ENCODE data around the gene CYP27A1. TPM values are rescaled to one million over a fixed set of nuclear protein-coding genes. Genes with fewer than 3 reads are reported as not detected.
"Not testable (repeated sequence)": the region's sequence is repeated elsewhere in the genome, so short reads cannot be mapped to it uniquely, and the experiment has no call there.

Gene CYP27A1
- total RNA-seq, 1 donor: 10.8 TPM

GRCh38 chr2:218828477-218828778 lies 46.5 kb downstream of the CYP27A1 start:
- Histone ChIP-seq H3K4me1 (ENCODE audit: insufficient read depth, low read length) (peaks cover 8% of the 10 kb centered on the region), H3K9me3 (ENCODE audit: low read depth, low read length) (no peaks in the 10 kb centered on the region), H3K27me3 (ENCODE audit: insufficient read depth, low read length) (no peaks in the 10 kb centered on the region)

GRCh38 chr2:218829868-218830451 lies 48.0 kb downstream of the CYP27A1 start:
- Histone ChIP-seq H3K27me3 (ENCODE audit: insufficient read depth, low read length) (peaks cover 5% of the 10 kb centered on the region), H3K9me3 (ENCODE audit: low read depth, low read length) (no peaks in the 10 kb centered on the region), H3K4me3 (ENCODE audit: low read length) (no peak overlapping the region), H3K4me1 (ENCODE audit: insufficient read depth, low read length) (peaks cover 8% of the 10 kb centered on the region)

More at GRCh38 chr2:218828477-218828778, 46.5 kb downstream of the CYP27A1 start:
- no peak overlapping the region for H3K4me3 ChIP-seq (ENCODE audit: low read length)

GRCh38 chr2:218830526-218831306 lies 48.8 kb downstream of the CYP27A1 start:
- Histone ChIP-seq H3K9me3 (ENCODE audit: low read depth, low read length) (no peaks in the 10 kb centered on the region), H3K4me1 (ENCODE audit: insufficient read depth, low read length) (peaks cover 8% of the 10 kb centered on the region), H3K27me3 (ENCODE audit: insufficient read depth, low read length) (peaks cover 9% of the 10 kb centered on the region), H3K4me3 (ENCODE audit: low read length) (no peak overlapping the region)

GRCh38 chr2:218831378-218831990 lies 49.5 kb downstream of the CYP27A1 start, which contains the start of gene PRKAG3:
Gene PRKAG3, minus strand, starts transcription at chr2:218831803.
- peaks cover 9% of the 10 kb centered on the region for H3K27me3 ChIP-seq (ENCODE audit: insufficient read depth, low read length)
- no peak within 1 kb of the TSS for H3K4me3 ChIP-seq (ENCODE audit: low read length)
- no peaks in the 10 kb centered on the region for H3K9me3 ChIP-seq (ENCODE audit: low read depth, low read length)
- peaks cover 5% of the 10 kb centered on the region for H3K4me1 ChIP-seq (ENCODE audit: insufficient read depth, low read length)

GRCh38 chr2:218832081-218832480 lies 50.1 kb downstream of the CYP27A1 start:
- no peak overlapping the region for H3K4me3 ChIP-seq (ENCODE audit: low read length)
- H3K9me3 ChIP-seq (ENCODE audit: low read depth, low read length): peaks cover 2% of the 10 kb centered on the region
- peaks cover 14% of the 10 kb centered on the region for H3K27me3 ChIP-seq (ENCODE audit: insufficient read depth, low read length)
- H3K4me1 ChIP-seq (ENCODE audit: insufficient read depth, low read length): peaks cover 3% of the 10 kb centered on the region

- Histone ChIP-seq H3K4me1 (ENCODE audit: insufficient read depth, low read length) (peaks cover 3% of the 10 kb centered on the region), H3K27me3 (ENCODE audit: insufficient read depth, low read length) (peaks cover 14% of the 10 kb centered on the region), H3K9me3 (ENCODE audit: low read depth, low read length) (peaks cover 7% of the 10 kb centered on the region), H3K4me3 (ENCODE audit: low read length) (no peak overlapping the region)
These were observed 50.6 kb downstream of the CYP27A1 start for GRCh38 chr2:218832520-218832919.

- Histone ChIP-seq H3K9me3 (ENCODE audit: low read depth, low read length) (peaks cover 12% of the 10 kb centered on the region), H3K4me1 (ENCODE audit: insufficient read depth, low read length) (peaks cover 5% of the 10 kb centered on the region), H3K27me3 (ENCODE audit: insufficient read depth, low read length) (peaks cover 17% of the 10 kb centered on the region), H3K4me3 (ENCODE audit: low read length) (no peak overlapping the region)
These were observed 51.2 kb downstream of the CYP27A1 start for GRCh38 chr2:218833023-218833609.

GRCh38 chr2:218834685-218835084 lies 52.7 kb downstream of the CYP27A1 start:
- H3K4me1 ChIP-seq (ENCODE audit: insufficient read depth, low read length): peaks cover 18% of the 10 kb centered on the region
- H3K9me3 ChIP-seq (ENCODE audit: low read depth, low read length): peaks cover 12% of the 10 kb centered on the region
- H3K4me3 ChIP-seq (ENCODE audit: low read length): no peak overlapping the region
- H3K27me3 ChIP-seq (ENCODE audit: insufficient read depth, low read length): peaks cover 22% of the 10 kb centered on the region

- peaks cover 12% of the 10 kb centered on the region for H3K9me3 ChIP-seq (ENCODE audit: low read depth, low read length)
- no peak overlapping the region for H3K4me3 ChIP-seq (ENCODE audit: low read length)
- H3K27me3 ChIP-seq (ENCODE audit: insufficient read depth, low read length): peaks cover 23% of the 10 kb centered on the region
- peaks cover 22% of the 10 kb centered on the region for H3K4me1 ChIP-seq (ENCODE audit: insufficient read depth, low read length)
These were observed 55.5 kb downstream of the CYP27A1 start for GRCh38 chr2:218837495-218837894.

GRCh38 chr2:218839430-218839829 lies 57.5 kb downstream of the CYP27A1 start:
- Histone ChIP-seq H3K4me3 (ENCODE audit: low read length) (no peak overlapping the region), H3K27me3 (ENCODE audit: insufficient read depth, low read length) (peaks cover 23% of the 10 kb centered on the region), H3K9me3 (ENCODE audit: low read depth, low read length) (peaks cover 12% of the 10 kb centered on the region), H3K4me1 (ENCODE audit: insufficient read depth, low read length) (peaks cover 22% of the 10 kb centered on the region)

GRCh38 chr2:218839888-218840287 lies 57.9 kb downstream of the CYP27A1 start:
- peaks cover 12% of the 10 kb centered on the region for H3K9me3 ChIP-seq (ENCODE audit: low read depth, low read length)
- H3K4me3 ChIP-seq (ENCODE audit: low read length): no peak overlapping the region
- H3K27me3 ChIP-seq (ENCODE audit: insufficient read depth, low read length): peaks cover 19% of the 10 kb centered on the region
- peaks cover 22% of the 10 kb centered on the region for H3K4me1 ChIP-seq (ENCODE audit: insufficient read depth, low read length)

GRCh38 chr2:218844334-218844733 lies 62.4 kb downstream of the CYP27A1 start:
- H3K4me1 ChIP-seq (ENCODE audit: insufficient read depth, low read length): peaks cover 11% of the 10 kb centered on the region
- H3K4me3 ChIP-seq (ENCODE audit: low read length); H3K9me3 ChIP-seq (ENCODE audit: low read depth, low read length): not testable (repeated sequence)
- H3K27me3 ChIP-seq (ENCODE audit: insufficient read depth, low read length): peaks cover 12% of the 10 kb centered on the region

- not testable (repeated sequence) for H3K4me1 ChIP-seq (ENCODE audit: insufficient read depth, low read length); H3K9me3 ChIP-seq (ENCODE audit: low read depth, low read length); H3K4me3 ChIP-seq (ENCODE audit: low read length)
- H3K27me3 ChIP-seq (ENCODE audit: insufficient read depth, low read length): peaks cover 10% of the 10 kb centered on the region
These were observed 65.0 kb downstream of the CYP27A1 start for GRCh38 chr2:218846963-218847362.

- Histone ChIP-seq H3K27me3 (ENCODE audit: insufficient read depth, low read length) (peaks cover 33% of the 10 kb centered on the region), H3K9me3 (ENCODE audit: low read depth, low read length) (no peaks in the 10 kb centered on the region), H3K4me3 (ENCODE audit: low read length) (no peak overlapping the region), H3K4me1 (ENCODE audit: insufficient read depth, low read length) (peaks cover 10% of the 10 kb centered on the region)
These were observed 67.8 kb downstream of the CYP27A1 start for GRCh38 chr2:218849721-218850120.

- H3K4me1 ChIP-seq (ENCODE audit: insufficient read depth, low read length): peaks cover 10% of the 10 kb centered on the region
- no peak overlapping the region for H3K4me3 ChIP-seq (ENCODE audit: low read length)
- H3K9me3 ChIP-seq (ENCODE audit: low read depth, low read length): no peaks in the 10 kb centered on the region
- H3K27me3 ChIP-seq (ENCODE audit: insufficient read depth, low read length): peaks cover 44% of the 10 kb centered on the region
These were observed 68.8 kb downstream of the CYP27A1 start for GRCh38 chr2:218850796-218851195.

Measured in mononuclear cell (primary cell).